HepG2 (cell line): Measurements from ENCODE around the gene GDF7. TPM values are rescaled to one million over a fixed set of nuclear protein-coding genes. Genes with fewer than 3 reads are reported as not detected.

Source experiments
- ATAC-seq: fragments of 200-7000 bp; cut with Tn5 transposase; 3 replicates; pipeline ENCODE4 v1.9.1; 2020; ENCODE audit warnings: mild to moderate bottlenecking, moderate library complexity
- BruUV-seq: library from RNA; stranded (reverse); fragments of 400-500 nt; replicated peaks from 2 replicates; lab custom pipeline; 2021; lab: Mats Ljungman, UMichigan
- CTCF ChIA-PET: fragments of 300-600 bp; formaldehyde crosslinking; extraction: SDS; loops from one replicate; lab custom pipeline; 2021; ENCODE audit warnings: low total read pairs, inconsistent platforms, low intra/inter-chr PET ratio; lab: Yijun Ruan, JAX
- POLR2A ChIA-PET: fragments of 350-600 bp; sonication (Branson Sonifier 250); formaldehyde crosslinking; loops from one replicate; lab custom pipeline; 2020; ENCODE audit warnings: antibody characterized with exemption, inconsistent platforms; lab: Yijun Ruan, JAX
- DNase-seq: peaks from one replicate; pipeline ENCODE4 v3.0.0-alpha.2; 2015; ENCODE audit warnings: low spot score
- FAIRE-seq: peaks from 3 replicates; lab custom pipeline; 2011; peaks lifted over from hg19 to GRCh38; lab: Jason Lieb, UNC
- H2AFZ ChIP-seq: one replicate; pipeline ENCODE4 v1.6.1; 2011; ENCODE audit warnings: low read length, inconsistent platforms
- H3K27ac ChIP-seq: fragments of 300-600 bp; 3 replicates; pipeline ENCODE4 v1.8.0; 2011; ENCODE audit warnings: mixed run types, mild to moderate bottlenecking, mixed read lengths, low read length, inconsistent platforms; ENCODE audit not compliant: insufficient read depth; ENCODE audit errors: extremely low read length
- H3K27me3 ChIP-seq, 2 experiments: fragments of 200-600 bp in 1 of 2; 2 replicates in 1 of 2; 3 replicates in 1 of 2; pipeline versions ENCODE4 v1.6.0 to v1.8.0; 2011; ENCODE audit warnings: low read length in 2 of 2, mild to moderate bottlenecking in 2 of 2, moderate library complexity in 2 of 2, inconsistent platforms in 1 of 2; ENCODE audit not compliant: insufficient read depth in 2 of 2, control insufficient read depth in 1 of 2
- H3K36me3 ChIP-seq, 2 experiments: fragments of 200-600 bp in 1 of 2; replicated peaks in 1 of 2; 2 replicates in 1 of 2; 3 replicates in 1 of 2; pipeline versions ENCODE4 v1.5.1 to v1.8.0; 2011; ENCODE audit warnings: low read length in 2 of 2, inconsistent platforms in 1 of 2; ENCODE audit not compliant: insufficient read depth in 2 of 2, control insufficient read depth in 1 of 2
- H3K4me1 ChIP-seq: 2 replicates; pipeline ENCODE4 v1.5.1; 2012; ENCODE audit warnings: low read length, inconsistent platforms; ENCODE audit not compliant: insufficient read depth
- H3K4me2 ChIP-seq: 2 replicates; pipeline ENCODE4 v1.6.0; 2011; ENCODE audit warnings: low read depth, low read length, inconsistent platforms
- H3K4me3 ChIP-seq, 3 experiments: fragments of 200-600 bp in 1 of 3; sonication (generic), shearing (Covaris generic) in 1 of 3; replicated peaks in 1 of 3; 2 replicates each; pipeline ENCODE4 v1.5.1; 2011 to 2016; ENCODE audit warnings: low read length in 3 of 3, inconsistent platforms in 2 of 3, low read depth in 2 of 3, mild to moderate bottlenecking in 2 of 3, control low read depth in 1 of 3, mixed read lengths in 1 of 3; ENCODE audit not compliant: insufficient read depth in 1 of 3
- H3K79me2 ChIP-seq: one replicate; pipeline ENCODE4 v1.6.1; 2011; ENCODE audit warnings: low read length, inconsistent platforms; ENCODE audit not compliant: insufficient read depth
- H3K9ac ChIP-seq: 2 replicates; pipeline ENCODE4 v1.6.0; 2011; ENCODE audit warnings: mild to moderate bottlenecking, low read depth, low read length, inconsistent platforms; ENCODE audit not compliant: insufficient read depth
- H3K9me3 ChIP-seq: 2 replicates; pipeline ENCODE4 v1.5.1; 2012; ENCODE audit warnings: mild to moderate bottlenecking, low read length
- H4K20me1 ChIP-seq: 2 replicates; pipeline ENCODE4 v1.6.0; 2011; ENCODE audit warnings: inconsistent platforms, mild to moderate bottlenecking, low read length, moderate library complexity; ENCODE audit not compliant: insufficient read depth
- CC2D1A ChIP-seq: sonication (generic); formaldehyde crosslinking; IDR thresholded peaks from 2 replicates; pipeline ENCODE4 v1.8.1; 2023; ENCODE audit warnings: mild to moderate bottlenecking, missing genetic modification reagents
- HNRNPK ChIP-seq: fragments of 200-400 bp; formaldehyde crosslinking; IDR thresholded peaks from 2 replicates; pipeline ENCODE4 v1.6.1; 2018; ENCODE audit warnings: low read length, low read depth, moderate library complexity, mild to moderate bottlenecking; ENCODE audit not compliant: poor library complexity, severe bottlenecking
- IRF2 ChIP-seq: IDR thresholded peaks from 2 replicates; pipeline ENCODE4 v1.6.1; 2018; ENCODE audit warnings: missing genetic modification reagents, missing compliant biosample characterization
- NBN ChIP-seq: fragments of 450-650 bp; conservative IDR thresholded peaks from 2 replicates; pipeline ENCODE4 v1.6.1; 2017
- PPARG ChIP-seq: conservative IDR thresholded peaks from 2 replicates; pipeline ENCODE4 v1.6.1; 2016; ENCODE audit warnings: missing biosample characterization, missing genetic modification reagents
- RBM39 ChIP-seq: fragments of 200-400 bp; formaldehyde crosslinking; IDR thresholded peaks from one replicate; pipeline ENCODE4 v1.6.1; 2018; ENCODE audit warnings: antibody characterized with exemption, mild to moderate bottlenecking, low read depth, low read length; ENCODE audit not compliant: poor library complexity, severe bottlenecking
- RXRB ChIP-seq: IDR thresholded peaks from 2 replicates; pipeline ENCODE4 v1.6.1; 2016; ENCODE audit warnings: borderline replicate concordance, missing genetic modification reagents, missing compliant biosample characterization
- SIN3B ChIP-seq: fragments of 150-350 bp; IDR thresholded peaks from 2 replicates; pipeline ENCODE4 v1.6.1; 2014; ENCODE audit warnings: low read length
- TGIF2 ChIP-seq: IDR thresholded peaks from 2 replicates; pipeline ENCODE4 v1.6.1; 2016; ENCODE audit warnings: control low read depth, missing compliant biosample characterization
- XRCC5 ChIP-seq: fragments of 200-400 bp; formaldehyde crosslinking; optimal IDR thresholded peaks from 2 replicates; pipeline ENCODE3; 2017; ENCODE audit warnings: mild to moderate bottlenecking, low read length
- ZC3H13 ChIP-seq: sonication (generic); formaldehyde crosslinking; IDR thresholded peaks from 2 replicates; pipeline ENCODE4 v1.8.1; 2023; ENCODE audit warnings: mild to moderate bottlenecking, missing genetic modification reagents, moderate library complexity
- ZC3H4 ChIP-seq: sonication (generic); formaldehyde crosslinking; IDR thresholded peaks from 2 replicates; pipeline ENCODE4 v1.4.0; 2020; ENCODE audit warnings: missing genetic modification reagents, borderline replicate concordance
- ZFX ChIP-seq: sonication (generic); formaldehyde crosslinking; IDR thresholded peaks from 2 replicates; pipeline ENCODE4 v1.4.0; 2020; ENCODE audit warnings: mild to moderate bottlenecking, low read depth, missing genetic modification reagents, moderate library complexity
- ZNF205 ChIP-seq: IDR thresholded peaks from 2 replicates; pipeline ENCODE4 v1.6.1; 2018; ENCODE audit warnings: missing biosample characterization, missing genetic modification reagents
- ZNF263 ChIP-seq: sonication (generic); formaldehyde crosslinking; IDR thresholded peaks from 2 replicates; pipeline ENCODE4 v1.4.0; 2020; ENCODE audit warnings: missing genetic modification reagents
- ZNF619 ChIP-seq: sonication (generic); formaldehyde crosslinking; IDR thresholded peaks from 2 replicates; pipeline ENCODE4 v1.4.0; 2020; ENCODE audit warnings: mild to moderate bottlenecking, missing genetic modification reagents
- ZNF773 ChIP-seq: sonication (generic); formaldehyde crosslinking; IDR thresholded peaks from 2 replicates; pipeline ENCODE4 v1.4.0; 2020; ENCODE audit warnings: missing genetic modification reagents, borderline replicate concordance
- WGBS: methylation state at CpG from one replicate; pipeline ENCODE4 v1.1.6; 2017; ENCODE audit warnings: low lambda C conversion rate; 5-methylcytosine and 5-hydroxymethylcytosine counted together
- in situ Hi-C: cut with HindIII; loops from 2 replicates; pipeline ENCODE4 v1.10.0; 2017; ENCODE audit warnings: low pct_unique_long_range_greater_than_20kb; ENCODE audit not compliant: extremely low pct_ligation_motif_present
- intact Hi-C: fragments of 100-400 bp; cut with micrococcal nuclease; formaldehyde crosslinking; loops from one replicate; pipeline ENCODE4 v1.10.0; 2022; ENCODE audit not compliant: unreplicated experiment
- polyA plus RNA-seq, 8 experiments: library from polyadenylated mRNA; depleted of rRNA in 3 of 8; stranded (reverse) in 7 of 8; unstranded in 1 of 8; fragments of >200 nt; fragmentation: Illumina TruSeq in 4 of 8; extraction: Trizol in 4 of 8; gene quantifications; 2 replicates each; pipeline versions ENCODE4 v1.2.1 to v1.2.3, GENCODE V29; 2011 to 2016; ENCODE audit warnings: low read depth in 4 of 8, missing spikeins in 1 of 8, mixed read lengths in 1 of 8; ENCODE audit not compliant: insufficient read depth in 1 of 8
- total RNA-seq, 5 experiments: library from RNA; depleted of rRNA; stranded (reverse); fragments of >200 nt; fragmentation: Illumina TruSeq; extraction: Trizol; gene quantifications; 2 replicates each; pipeline ENCODE4 v1.2.3, GENCODE V29; 2016; ENCODE audit warnings: low read depth in 1 of 5

Gene GDF7
- total and polyA plus RNA-seq, 2 of the 13 experiments (the other 11 are each of a cell fraction or from before 2014, with no cell fraction given), result 1.6 to 15.0 TPM

DNA sequence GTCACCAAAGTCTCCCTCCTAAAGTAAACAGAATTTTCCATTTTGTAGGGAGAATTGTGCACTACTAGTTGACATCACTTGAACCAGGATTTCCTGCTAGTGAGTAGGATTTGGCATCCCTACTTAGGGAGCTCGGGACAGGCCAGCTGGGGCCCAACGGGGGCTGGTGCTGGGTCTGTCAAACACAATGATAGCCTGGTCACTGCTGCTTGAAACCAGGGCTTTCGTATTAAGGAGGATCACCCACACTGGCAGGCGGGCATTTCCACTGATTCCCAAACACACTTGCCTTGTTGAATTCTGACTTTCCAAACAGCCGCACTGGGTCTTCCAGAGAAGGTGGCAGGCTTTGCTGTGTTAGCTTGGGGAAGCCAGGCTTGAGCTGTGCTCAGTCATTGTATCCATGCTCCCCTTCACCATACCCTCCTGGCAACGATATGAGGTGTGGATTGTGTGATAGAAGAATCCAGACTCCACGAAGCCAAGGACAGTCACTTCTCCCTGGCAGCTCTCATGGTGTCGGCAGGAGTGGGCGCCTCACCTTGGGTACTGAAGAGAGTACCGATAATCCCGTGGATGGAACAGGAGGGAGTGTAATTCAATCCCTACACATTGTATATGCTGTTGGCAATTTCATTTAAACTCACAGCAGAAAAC, 7.5 kb downstream of the GDF7 start:
- POLR2A ChIA-PET, result interaction anchor here (1.3 to 6.3 kb wide), 7 partner anchors 10 to 148 kb away, joined by 4 to 216 read pairs (median 9); partner anchors contain the start of genes GDF7, HS1BP3 and LDAH
- FAIRE-seq, result no peak

DNA sequence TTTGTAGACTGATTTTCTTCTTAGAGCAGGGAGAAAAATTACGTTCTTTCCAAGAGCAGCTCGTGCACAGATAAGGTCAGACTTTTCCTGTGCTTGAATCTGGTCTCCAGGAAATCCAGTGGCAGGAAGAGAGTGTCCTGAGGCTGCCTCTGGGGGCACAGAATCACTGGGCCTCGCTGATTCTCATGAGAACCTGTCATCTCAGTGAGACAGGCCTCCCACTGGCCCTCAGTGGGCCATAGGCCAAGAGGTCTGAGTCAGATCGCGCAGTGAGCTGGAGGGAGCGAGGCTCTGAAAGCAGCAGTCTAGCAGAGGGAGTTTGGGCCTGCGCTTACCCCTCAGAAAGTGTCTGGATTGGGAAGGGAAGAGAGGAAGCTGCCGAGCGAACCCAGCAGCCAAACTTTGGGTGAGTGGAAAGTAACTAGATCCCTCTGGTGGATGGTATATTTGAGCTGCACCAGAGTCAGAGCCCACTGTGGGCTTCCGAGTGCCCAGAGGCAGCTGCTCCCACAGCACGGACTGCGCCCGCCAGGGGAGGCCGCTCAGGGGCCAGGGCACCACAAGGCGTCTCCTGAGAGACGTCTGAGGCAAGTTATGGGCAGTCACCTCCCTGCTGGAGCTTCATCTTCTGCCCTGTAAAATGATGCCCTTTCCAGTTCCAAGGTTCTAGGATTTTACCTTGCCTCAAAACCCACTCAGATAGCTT, 8.2 kb downstream of the GDF7 start:
- no TSS peak for BruUV-seq
- intact Hi-C loops, result loop anchor here (5.0 kb wide), 1 partner anchor 82 kb away; no protein-coding TSS in a partner anchor
- H3K27ac ChIP-seq, result peak overlapping the region; percentile 75
- DNase-seq (peak; percentile 44), ATAC-seq (peak; percentile 33), FAIRE-seq (no peak)
- WGBS, result 57% methylated on average over 9 of the region's 16 CpGs
- peak overlapping the region in 1 of 3 experiments; percentile 64; a peak in 2 of 6 replicates for H3K4me3 ChIP-seq
- no peak overlapping the region for H3K9ac ChIP-seq
- H3K4me1 ChIP-seq, result peaks cover 44% of the 10 kb centered on the region
- H3K79me2 ChIP-seq, result no peaks in the 10 kb centered on the region
- POLR2A ChIA-PET, result interaction anchor here (0.9 to 6.3 kb wide), 16 partner anchors 10 to 324 kb away, joined by 3 to 216 read pairs (median 4); partner anchors contain the start of genes GDF7, HS1BP3, LDAH and RHOB
- CTCF ChIA-PET, result interaction anchor here (1.6 to 3.0 kb wide), 5 partner anchors 8 to 288 kb away, joined by 5 to 61 read pairs (median 6); partner anchors contain the start of gene GDF7
- in situ Hi-C loops, result loop anchor here (25.0 kb wide), 1 partner anchor 287 kb away; no protein-coding TSS in a partner anchor
- H3K9me3 ChIP-seq, result no peaks in the 10 kb centered on the region
- no peak overlapping the region for H2AFZ ChIP-seq
- H3K4me2 ChIP-seq, result peak overlapping the region; percentile 91
- H4K20me1 ChIP-seq, result no peaks in the 10 kb centered on the region
- H3K36me3 ChIP-seq, result peaks cover 1 to 7% of the 10 kb centered on the region in 2 experiments; a peak in 3 of 5 replicates
- no peaks in the 10 kb centered on the region for H3K27me3 ChIP-seq
- TF ChIP-seq ZNF205 (CRISPR knock-in tag) (no peak), SIN3B (0 out of 2 replicates have a peak, but pooled peaks have one; percentile 42), PPARG (CRISPR knock-in tag) (peak; percentile 79), ZNF263 (CRISPR knock-in tag) (0 out of 2 replicates have a peak, but pooled peaks have one; percentile 16), ZC3H4 (CRISPR knock-in tag) (no peak), CC2D1A (CRISPR knock-in tag) (0 out of 2 replicates have a peak, but pooled peaks have one; percentile 29), ZFX (CRISPR knock-in tag) (peak; percentile 19; the same call in 1 of the 2 replicates), IRF2 (CRISPR knock-in tag) (0 out of 2 replicates have a peak, but pooled peaks have one; percentile 18), RXRB (peak; percentile 44; the same call in 1 of the 2 replicates), ZNF619 (CRISPR knock-in tag) (no peak), HNRNPK (no peak), XRCC5 (peak; percentile 57), RBM39 (no peak), NBN (no peak)

More for the DNA sequence above, 7.5 kb downstream of the GDF7 start:
- H3K27ac ChIP-seq, result peak overlapping the region; percentile 75
- H4K20me1 ChIP-seq, result no peaks in the 10 kb centered on the region
- in situ Hi-C loops (loop anchor here (25.0 kb wide), 1 partner anchor 288 kb away; no protein-coding TSS in a partner anchor), intact Hi-C loops (no loop called here)
- no peak for ATAC-seq
- H3K27me3 ChIP-seq, result no peaks in the 10 kb centered on the region
- BruUV-seq, result no TSS peak
- no peak overlapping the region for H3K4me2 ChIP-seq
- H3K9ac ChIP-seq, result no peak overlapping the region
- TF ChIP-seq ZC3H13 (peak; percentile 20; the same call in 1 of the 2 replicates), TGIF2 (CRISPR knock-in tag) (0 out of 2 replicates have a peak, but pooled peaks have one; percentile 19), ZNF773 (CRISPR knock-in tag) (no peak)
- TF ChIP-seq, all 625 proteins: peak for 2
- Histone ChIP-seq H3K4me3 (no peak overlapping the region), H3K4me1 (peaks cover 44% of the 10 kb centered on the region), H3K36me3 (peaks cover under 1 to 7% of the 10 kb centered on the region in 2 experiments; a peak in 3 of 5 replicates), H3K79me2 (no peaks in the 10 kb centered on the region), H3K9me3 (no peaks in the 10 kb centered on the region), H2AFZ (no peak overlapping the region)
- no peak for DNase-seq
- CTCF ChIA-PET, result no interaction called here
- 77% methylated on average over 11 of the region's 11 CpGs for WGBS
